ENCODE data around the gene ABCC2. TPM values are rescaled to one million over a fixed set of nuclear protein-coding genes. Genes with fewer than 3 reads are reported as not detected.
A peak's percentile ranks its signal among the peaks of the same experiment; 100 is the strongest.
"Not testable (repeated sequence)": the region's sequence is repeated elsewhere in the genome, so short reads cannot be mapped to it uniquely, and the experiment has no call there.

Gene ABCC2
- total RNA-seq (2012; rRNA removed): 4.8 and 5.7 TPM in 2 replicates

GRCh38 chr10:99782447-99783286, at the start of gene ABCC2:
Gene ABCC2, plus strand, starts transcription at chr10:99782640. Its CDS starts 205 bp downstream, at chr10:99782845.
- Histone ChIP-seq H3K4me2 (ENCODE audit: low read length) (no peak within 1 kb of the TSS), H3K36me3 (ENCODE audit: insufficient read depth, low read length) (no peaks in the 10 kb centered on the region), H3K9me3 (replicated peaks; ENCODE audit: low read length) (no peaks in the 10 kb centered on the region), H3K9ac (ENCODE audit: low read depth, low read length) (no peak within 1 kb of the TSS), H3K4me1 (ENCODE audit: control insufficient read depth, insufficient read depth, low read length) (peaks cover 63% of the 10 kb centered on the region), H3K4me3 (ENCODE audit: low read length) (no peak within 1 kb of the TSS), H3K27me3 (ENCODE audit: control insufficient read depth, insufficient read depth, low read length) (no peaks in the 10 kb centered on the region)

- H3K4me2 ChIP-seq (ENCODE audit: low read length): peak overlapping the region; percentile 97
- H3K4me3 ChIP-seq (ENCODE audit: low read length): no peak overlapping the region
- H3K9me3 ChIP-seq (replicated peaks; ENCODE audit: low read length): no peaks in the 10 kb centered on the region
- no peaks in the 10 kb centered on the region for H3K27me3 ChIP-seq (ENCODE audit: control insufficient read depth, insufficient read depth, low read length)
- peaks cover 6% of the 10 kb centered on the region for H3K4me1 ChIP-seq (ENCODE audit: control insufficient read depth, insufficient read depth, low read length)
- H3K9ac ChIP-seq (ENCODE audit: low read depth, low read length): no peak overlapping the region
- H3K36me3 ChIP-seq (ENCODE audit: insufficient read depth, low read length): peaks cover 23% of the 10 kb centered on the region
These were observed 49.1 kb upstream of the ABCC2 start for GRCh38 chr10:99733366-99733765.

GRCh38 chr10:99734111-99734510, 48.3 kb upstream of the ABCC2 start:
- H3K9me3 ChIP-seq (replicated peaks; ENCODE audit: low read length); H3K4me1 ChIP-seq (ENCODE audit: control insufficient read depth, insufficient read depth, low read length); H3K4me3 ChIP-seq (ENCODE audit: low read length); H3K9ac ChIP-seq (ENCODE audit: low read depth, low read length); H3K27me3 ChIP-seq (ENCODE audit: control insufficient read depth, insufficient read depth, low read length); H3K4me2 ChIP-seq (ENCODE audit: low read length): not testable (repeated sequence)
- peaks cover 24% of the 10 kb centered on the region for H3K36me3 ChIP-seq (ENCODE audit: insufficient read depth, low read length)

- H3K4me3 ChIP-seq (ENCODE audit: low read length): no peak overlapping the region
- H3K9me3 ChIP-seq (replicated peaks; ENCODE audit: low read length): peaks cover 8% of the 10 kb centered on the region
- peaks cover 30% of the 10 kb centered on the region for H3K4me1 ChIP-seq (ENCODE audit: control insufficient read depth, insufficient read depth, low read length)
- H3K4me2 ChIP-seq (ENCODE audit: low read length): no peak overlapping the region
- no peak overlapping the region for H3K9ac ChIP-seq (ENCODE audit: low read depth, low read length)
- H3K27me3 ChIP-seq (ENCODE audit: control insufficient read depth, insufficient read depth, low read length): no peaks in the 10 kb centered on the region
- peaks cover 63% of the 10 kb centered on the region for H3K36me3 ChIP-seq (ENCODE audit: insufficient read depth, low read length)
These were observed 42.2 kb upstream of the ABCC2 start for GRCh38 chr10:99740260-99740659.

GRCh38 chr10:99740933-99741559, 41.4 kb upstream of the ABCC2 start:
- no peak overlapping the region for H3K4me2 ChIP-seq (ENCODE audit: low read length)
- peak overlapping the region; percentile 37 for H3K9ac ChIP-seq (ENCODE audit: low read depth, low read length)
- H3K27me3 ChIP-seq (ENCODE audit: control insufficient read depth, insufficient read depth, low read length): no peaks in the 10 kb centered on the region
- H3K4me1 ChIP-seq (ENCODE audit: control insufficient read depth, insufficient read depth, low read length): peaks cover 30% of the 10 kb centered on the region
- H3K4me3 ChIP-seq (ENCODE audit: low read length): no peak overlapping the region
- peaks cover 8% of the 10 kb centered on the region for H3K9me3 ChIP-seq (replicated peaks; ENCODE audit: low read length)
- peaks cover 63% of the 10 kb centered on the region for H3K36me3 ChIP-seq (ENCODE audit: insufficient read depth, low read length)

GRCh38 chr10:99742254-99742653, 40.2 kb upstream of the ABCC2 start:
- Histone ChIP-seq H3K27me3 (ENCODE audit: control insufficient read depth, insufficient read depth, low read length) (no peaks in the 10 kb centered on the region), H3K9me3 (replicated peaks; ENCODE audit: low read length) (peaks cover 8% of the 10 kb centered on the region), H3K4me3 (ENCODE audit: low read length) (peak overlapping the region; percentile 31), H3K9ac (ENCODE audit: low read depth, low read length) (peak overlapping the region; percentile 37), H3K4me2 (ENCODE audit: low read length) (peak overlapping the region; percentile 67), H3K36me3 (ENCODE audit: insufficient read depth, low read length) (peaks cover 64% of the 10 kb centered on the region), H3K4me1 (ENCODE audit: control insufficient read depth, insufficient read depth, low read length) (peaks cover 30% of the 10 kb centered on the region)

- Histone ChIP-seq H3K9me3 (replicated peaks; ENCODE audit: low read length) (peaks cover 8% of the 10 kb centered on the region), H3K36me3 (ENCODE audit: insufficient read depth, low read length) (peaks cover 64% of the 10 kb centered on the region), H3K4me2 (ENCODE audit: low read length) (peak overlapping the region; percentile 67), H3K4me3 (ENCODE audit: low read length) (peak overlapping the region; percentile 31), H3K9ac (ENCODE audit: low read depth, low read length) (peak overlapping the region; percentile 28), H3K27me3 (ENCODE audit: control insufficient read depth, insufficient read depth, low read length) (no peaks in the 10 kb centered on the region), H3K4me1 (ENCODE audit: control insufficient read depth, insufficient read depth, low read length) (peaks cover 30% of the 10 kb centered on the region)
These were observed 39.7 kb upstream of the ABCC2 start for GRCh38 chr10:99742701-99743100.

- Histone ChIP-seq H3K4me1 (ENCODE audit: control insufficient read depth, insufficient read depth, low read length) (peaks cover 30% of the 10 kb centered on the region), H3K4me2 (ENCODE audit: low read length) (no peak overlapping the region), H3K4me3 (ENCODE audit: low read length) (no peak overlapping the region), H3K9me3 (replicated peaks; ENCODE audit: low read length) (peaks cover 8% of the 10 kb centered on the region), H3K36me3 (ENCODE audit: insufficient read depth, low read length) (peaks cover 68% of the 10 kb centered on the region), H3K9ac (ENCODE audit: low read depth, low read length) (no peak overlapping the region), H3K27me3 (ENCODE audit: control insufficient read depth, insufficient read depth, low read length) (no peaks in the 10 kb centered on the region)
These were observed 38.6 kb upstream of the ABCC2 start for GRCh38 chr10:99743841-99744240.

GRCh38 chr10:99746166-99746565, 36.3 kb upstream of the ABCC2 start:
- H3K4me2 ChIP-seq (ENCODE audit: low read length); H3K9ac ChIP-seq (ENCODE audit: low read depth, low read length); H3K27me3 ChIP-seq (ENCODE audit: control insufficient read depth, insufficient read depth, low read length); H3K4me3 ChIP-seq (ENCODE audit: low read length); H3K9me3 ChIP-seq (replicated peaks; ENCODE audit: low read length): not testable (repeated sequence)
- H3K4me1 ChIP-seq (ENCODE audit: control insufficient read depth, insufficient read depth, low read length): peaks cover 28% of the 10 kb centered on the region
- peaks cover 52% of the 10 kb centered on the region for H3K36me3 ChIP-seq (ENCODE audit: insufficient read depth, low read length)

GRCh38 chr10:99748823-99749451, 33.5 kb upstream of the ABCC2 start:
- Histone ChIP-seq H3K4me2 (ENCODE audit: low read length) (no peak overlapping the region), H3K4me1 (ENCODE audit: control insufficient read depth, insufficient read depth, low read length) (peaks cover under 1% of the 10 kb centered on the region), H3K27me3 (ENCODE audit: control insufficient read depth, insufficient read depth, low read length) (no peaks in the 10 kb centered on the region), H3K9ac (ENCODE audit: low read depth, low read length) (no peak overlapping the region), H3K4me3 (ENCODE audit: low read length) (no peak overlapping the region), H3K36me3 (ENCODE audit: insufficient read depth, low read length) (peaks cover 41% of the 10 kb centered on the region), H3K9me3 (replicated peaks; ENCODE audit: low read length) (no peaks in the 10 kb centered on the region)

- Histone ChIP-seq H3K27me3 (ENCODE audit: control insufficient read depth, insufficient read depth, low read length) (no peaks in the 10 kb centered on the region), H3K36me3 (ENCODE audit: insufficient read depth, low read length) (peaks cover 49% of the 10 kb centered on the region), H3K4me1 (ENCODE audit: control insufficient read depth, insufficient read depth, low read length) (no peaks in the 10 kb centered on the region), H3K9me3 (replicated peaks; ENCODE audit: low read length) (no peaks in the 10 kb centered on the region), H3K4me2 (ENCODE audit: low read length) (no peak overlapping the region), H3K4me3 (ENCODE audit: low read length) (no peak overlapping the region), H3K9ac (ENCODE audit: low read depth, low read length) (no peak overlapping the region)
These were observed 31.8 kb upstream of the ABCC2 start for GRCh38 chr10:99750641-99751040.

All from skeletal muscle satellite cell (primary cell).